Common myeloid progenitor, CD34-positive (primary cell): ENCODE measurements around the gene CDK5.

Source experiments
- CTCF ChIA-PET: fragments of 350-600 bp; sonication (Branson Sonifier 250); formaldehyde crosslinking; loops from one replicate; lab custom pipeline; 2021; ENCODE audit warnings: antibody characterized with exemption; lab: Charles Lee
- POLR2A ChIA-PET: fragments of 350-600 bp; sonication (Branson Sonifier 250); formaldehyde crosslinking; loops from one replicate; lab custom pipeline; 2021; ENCODE audit warnings: antibody characterized with exemption; lab: Charles Lee
- DNase-seq, 3 donors: peaks; one replicate each; pipeline versions ENCODE4 v3.0.0 to v3.0.0-alpha.2; 2013
- H3K27ac ChIP-seq, 2 experiments: 1 replicate in 1 of 2; 2 replicates in 1 of 2; pipeline ENCODE4 v1.7.0; 2013; ENCODE audit warnings: inconsistent platforms in 2 of 2, low read length in 2 of 2, mild to moderate bottlenecking in 2 of 2, low read depth in 1 of 2, moderate library complexity in 1 of 2; ENCODE audit not compliant: severe bottlenecking in 2 of 2, insufficient read depth in 1 of 2, poor library complexity in 1 of 2
- H3K27me3 ChIP-seq, 5 experiments: replicated peaks in 2 of 5; 1 replicate in 3 of 5; 2 replicates in 2 of 5; pipeline versions ENCODE4 v1.6.1 to v1.7.0; 2013; ENCODE audit warnings: low read length in 4 of 5, mild to moderate bottlenecking in 2 of 5, moderate library complexity in 2 of 5, inconsistent platforms in 1 of 5; ENCODE audit not compliant: insufficient read depth in 5 of 5, control insufficient read depth in 4 of 5
- H3K36me3 ChIP-seq, 4 experiments: 1 replicate in 2 of 4; 2 replicates in 2 of 4; pipeline versions ENCODE4 v1.6.1 to v1.7.0; 2013; ENCODE audit warnings: low read length in 3 of 4, control low read depth in 1 of 4, mild to moderate bottlenecking in 1 of 4; ENCODE audit not compliant: control insufficient read depth in 4 of 4, insufficient read depth in 4 of 4
- H3K4me1 ChIP-seq, 4 experiments: 1 replicate in 3 of 4; 2 replicates in 1 of 4; pipeline versions ENCODE4 v1.6.1 to v1.7.1; 2013; ENCODE audit warnings: low read length in 3 of 4, mild to moderate bottlenecking in 3 of 4, control low read depth in 1 of 4, inconsistent platforms in 1 of 4, moderate library complexity in 1 of 4; ENCODE audit not compliant: control insufficient read depth in 4 of 4, insufficient read depth in 4 of 4; ENCODE audit errors: control extremely low read depth in 1 of 4
- H3K4me3 ChIP-seq, 7 experiments: 1 replicate in 4 of 7; 2 replicates in 3 of 7; pipeline versions ENCODE4 v1.5.1 to v1.7.0; 2013; ENCODE audit warnings: mild to moderate bottlenecking in 7 of 7, low read length in 6 of 7, moderate library complexity in 6 of 7, inconsistent platforms in 2 of 7, low read depth in 2 of 7, control low read depth in 1 of 7; ENCODE audit not compliant: insufficient read depth in 4 of 7, control insufficient read depth in 1 of 7; ENCODE audit errors: extremely low read depth in 1 of 7
- H3K9me3 ChIP-seq, 5 experiments: 1 replicate in 4 of 5; 2 replicates in 1 of 5; pipeline versions ENCODE4 v1.6.1 to v1.7.1; 2013; ENCODE audit warnings: low read length in 4 of 5, mild to moderate bottlenecking in 2 of 5, inconsistent platforms in 1 of 5, low read depth in 1 of 5, moderate library complexity in 1 of 5; ENCODE audit not compliant: control insufficient read depth in 4 of 5, insufficient read depth in 2 of 5; ENCODE audit errors: control extremely low read depth in 1 of 5
- WGBS: methylation state at CpG from one replicate; pipeline ENCODE4 v1.1.5; 2013; ENCODE audit not compliant: insufficient coverage; 5-methylcytosine and 5-hydroxymethylcytosine counted together

The CDK5 gene

DNA sequence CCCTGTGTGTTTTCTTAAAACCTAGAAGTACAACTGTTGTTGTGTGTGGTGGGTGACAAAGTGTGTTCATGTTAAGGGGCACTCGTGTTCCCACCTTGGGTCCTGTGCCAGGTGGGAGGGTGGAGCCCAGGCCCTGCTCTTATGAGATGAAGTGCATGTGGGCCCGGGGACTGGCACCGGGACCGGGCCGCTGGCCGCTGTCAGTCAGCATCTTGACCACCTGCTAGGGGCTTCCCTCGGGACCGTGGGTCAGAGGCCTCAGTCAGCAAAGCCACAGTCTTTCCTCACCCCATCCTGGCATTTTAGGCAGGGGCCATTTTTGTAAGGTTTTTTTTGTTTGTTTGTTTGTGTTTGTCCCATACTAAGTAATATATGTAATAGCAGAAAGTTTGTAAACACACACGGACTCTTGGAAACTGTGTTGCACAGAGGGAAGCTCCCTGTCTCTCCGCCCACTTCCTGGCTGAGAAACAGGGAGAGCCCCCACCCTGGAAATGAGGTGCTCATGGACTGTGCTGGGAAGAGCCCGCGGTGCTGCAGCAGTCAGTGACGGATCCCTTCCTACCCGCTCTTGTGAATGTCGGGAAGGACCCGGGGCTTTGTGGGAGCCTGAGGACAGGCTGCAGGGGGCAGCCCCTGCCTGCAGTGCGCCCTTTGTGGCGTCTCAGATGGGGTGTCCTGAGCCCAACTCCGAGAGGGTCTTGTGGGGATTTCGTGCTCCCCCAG is 42.0 kb upstream of the CDK5 start:
- H3K9me3 ChIP-seq = no peaks in the 10 kb centered on the region
- peaks cover 0 to 12% (median 5%) of the 10 kb centered on the region in 4 experiments for H3K4me1 ChIP-seq
- no peaks in the 10 kb centered on the region for H3K27me3 ChIP-seq
- CTCF ChIA-PET = interaction anchor here (1.1 to 3.5 kb wide), 3 partner anchors 12 to 25 kb away, joined by 3 to 24 read pairs (median 4); no protein-coding TSS in a partner anchor
- no peak overlapping the region for H3K27ac ChIP-seq
- peaks cover 0 to 3% (median 0%) of the 10 kb centered on the region in 4 experiments for H3K36me3 ChIP-seq
- WGBS = 97% methylated on average over 18 of the region's 20 CpGs
- DNase-seq = no peak
- no peak overlapping the region for H3K4me3 ChIP-seq
- POLR2A ChIA-PET = no interaction called here

DNA sequence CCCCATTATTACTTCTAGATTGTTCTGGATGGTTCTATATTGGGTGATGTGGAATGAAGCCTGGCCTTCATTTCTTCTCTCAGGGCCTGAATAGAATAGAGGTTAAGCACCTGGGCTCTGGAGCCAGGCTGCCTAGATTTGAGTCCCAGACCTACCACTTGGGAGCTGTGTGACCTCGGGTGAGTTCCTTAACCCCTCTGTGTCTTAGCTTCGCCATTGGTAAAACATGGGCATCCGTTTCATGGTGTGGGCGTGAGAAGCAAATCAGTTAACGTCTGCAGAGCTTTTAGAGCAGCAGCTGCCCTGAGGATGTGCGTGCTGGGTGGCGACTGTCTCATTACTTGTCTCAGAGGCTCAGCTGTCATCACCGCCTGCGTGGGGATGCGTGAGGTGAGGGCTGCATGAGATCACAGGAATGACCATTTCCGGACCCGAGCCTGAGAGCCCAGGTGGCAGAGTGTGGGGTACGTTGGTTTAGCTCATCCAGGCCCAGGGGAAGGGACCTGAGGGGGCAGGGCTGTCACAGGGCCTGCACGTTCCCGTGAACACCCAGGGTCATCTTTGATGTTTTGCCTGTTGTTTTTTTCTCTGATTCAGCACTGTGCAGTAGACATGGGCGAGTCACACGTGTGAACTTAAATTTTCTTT is 38.3 kb upstream of the CDK5 start:
- 97% methylated on average over 16 of the region's 17 CpGs for WGBS
- H3K4me1 ChIP-seq = peaks cover 0 to 2% (median 1%) of the 10 kb centered on the region in 4 experiments
- H3K9me3 ChIP-seq = no peaks in the 10 kb centered on the region
- ChIA-PET POLR2A (no interaction called here), CTCF (interaction anchor here (1.0 to 14.4 kb wide), 5 partner anchors 8 to 28 kb away, joined by 3 to 219 read pairs (median 4); no protein-coding TSS in a partner anchor)
- no peak for DNase-seq
- no peaks in the 10 kb centered on the region for H3K27me3 ChIP-seq
- H3K36me3 ChIP-seq = peaks cover 0 to 17% (median 3%) of the 10 kb centered on the region in 4 experiments
- no peak overlapping the region for H3K4me3 ChIP-seq
- no peak overlapping the region for H3K27ac ChIP-seq

DNA sequence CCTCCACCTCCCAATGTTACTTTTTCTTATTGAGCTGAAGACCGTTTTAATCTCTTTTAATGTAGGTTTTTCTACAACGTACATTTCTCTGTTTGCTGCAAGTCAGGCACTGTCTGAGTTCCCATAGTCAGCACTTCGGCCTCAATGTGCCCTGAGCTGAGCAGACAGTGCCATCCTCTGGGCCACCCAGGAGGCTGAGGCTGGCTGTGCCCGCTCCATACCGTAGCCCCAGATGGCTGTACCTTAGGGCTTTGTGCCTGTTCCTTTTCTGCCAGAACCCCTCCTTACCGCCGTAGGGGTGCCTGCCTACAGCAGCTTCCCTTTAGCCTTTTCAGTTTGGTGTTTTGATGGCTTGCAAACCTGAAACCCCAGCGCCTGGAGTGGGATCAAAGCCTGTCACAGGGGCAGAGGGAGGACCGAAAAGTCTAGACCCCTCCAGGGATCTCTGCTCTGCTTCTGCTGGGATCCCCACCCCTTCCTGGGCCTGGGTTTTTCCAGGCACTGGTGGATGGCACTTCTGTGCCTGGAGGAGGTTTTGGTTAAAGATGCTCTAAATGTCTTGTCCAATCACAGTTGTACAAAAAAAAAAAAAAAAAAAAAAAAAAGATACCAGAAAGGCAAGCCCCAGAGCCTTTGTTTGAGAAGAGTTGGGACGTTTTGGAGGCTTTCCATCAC is 37.6 kb upstream of the CDK5 start:
- H3K4me1 ChIP-seq = peaks cover 0 to 3% (median under 1%) of the 10 kb centered on the region in 4 experiments
- POLR2A ChIA-PET = no interaction called here
- CTCF ChIA-PET = interaction anchor here (0.9 to 14.4 kb wide), 8 partner anchors 9 to 82 kb away, joined by 3 to 219 read pairs (median 4); no protein-coding TSS in a partner anchor
- WGBS = 92% methylated on average over 9 of the region's 10 CpGs
- no peaks in the 10 kb centered on the region for H3K27me3 ChIP-seq
- H3K27ac ChIP-seq = no peak overlapping the region
- H3K36me3 ChIP-seq = peaks cover 0 to 17% (median 3%) of the 10 kb centered on the region in 4 experiments
- no peaks in the 10 kb centered on the region for H3K9me3 ChIP-seq
- no peak overlapping the region for H3K4me3 ChIP-seq
- DNase-seq = no peak

DNA sequence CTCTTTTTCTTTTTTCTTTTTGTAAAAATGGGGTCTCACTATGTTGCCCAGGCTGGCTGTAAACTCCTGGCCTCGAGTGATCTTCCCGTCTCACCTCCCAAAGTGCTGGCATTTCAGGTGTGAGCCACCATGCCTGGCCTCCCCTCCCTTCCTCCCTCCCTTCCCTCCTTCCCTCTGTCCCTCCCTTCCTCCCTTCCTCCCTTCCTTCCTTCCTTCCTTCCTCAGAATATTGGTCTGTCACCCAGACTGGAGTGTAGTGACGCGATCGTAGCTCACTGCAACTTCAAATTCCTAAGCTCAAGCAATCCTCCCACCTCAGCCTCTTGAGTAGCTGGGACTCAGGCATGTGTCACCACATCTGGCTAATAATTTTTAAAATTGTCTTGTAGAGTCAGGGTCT is 37.0 kb upstream of the CDK5 start:
- 95% methylated on average over 5 of the region's 5 CpGs for WGBS
- Histone ChIP-seq H3K27ac (no peak overlapping the region), H3K36me3 (peaks cover 0 to 17% (median 3%) of the 10 kb centered on the region in 4 experiments), H3K4me3 (no peak overlapping the region), H3K9me3 (no peaks in the 10 kb centered on the region), H3K4me1 (peaks cover 0 to 9% (median 4%) of the 10 kb centered on the region in 4 experiments), H3K27me3 (no peaks in the 10 kb centered on the region)
- CTCF ChIA-PET = interaction anchor here (0.7 to 14.4 kb wide), 9 partner anchors 9 to 276 kb away, joined by 3 to 219 read pairs (median 4); no protein-coding TSS in a partner anchor
- POLR2A ChIA-PET = no interaction called here
- no peak for DNase-seq

DNA sequence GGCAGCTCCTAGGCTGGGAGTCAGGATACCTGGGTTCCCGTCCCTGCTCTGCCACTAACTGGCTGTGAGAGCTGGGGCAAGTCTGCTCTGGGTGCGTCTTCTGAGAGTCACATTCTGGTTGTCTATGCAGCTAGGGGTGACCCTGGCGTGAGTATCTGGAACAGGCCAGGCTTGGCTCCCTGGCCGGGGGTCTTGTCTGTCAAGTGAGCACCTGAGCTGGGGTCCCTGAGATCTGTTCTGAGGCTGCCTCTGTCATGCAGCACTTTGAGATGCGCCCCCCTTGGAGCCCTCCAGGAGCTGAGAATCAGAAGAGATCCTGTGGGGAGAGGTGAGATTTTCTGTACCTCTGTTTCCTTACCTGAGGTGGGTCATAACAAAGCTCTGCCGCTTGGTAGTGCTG is 36.1 kb upstream of the CDK5 start:
- CTCF ChIA-PET = interaction anchor here (0.8 to 14.4 kb wide), 6 partner anchors 8 to 28 kb away, joined by 3 to 219 read pairs (median 6); no protein-coding TSS in a partner anchor
- Histone ChIP-seq H3K36me3 (peaks cover 0 to 17% (median 3%) of the 10 kb centered on the region in 4 experiments), H3K9me3 (no peaks in the 10 kb centered on the region), H3K4me1 (peaks cover 0 to 18% (median 13%) of the 10 kb centered on the region in 4 experiments), H3K4me3 (no peak overlapping the region), H3K27me3 (no peaks in the 10 kb centered on the region), H3K27ac (no peak overlapping the region)
- POLR2A ChIA-PET = no interaction called here
- DNase-seq = no peak
- 92% methylated on average over 5 of the region's 6 CpGs for WGBS

DNA sequence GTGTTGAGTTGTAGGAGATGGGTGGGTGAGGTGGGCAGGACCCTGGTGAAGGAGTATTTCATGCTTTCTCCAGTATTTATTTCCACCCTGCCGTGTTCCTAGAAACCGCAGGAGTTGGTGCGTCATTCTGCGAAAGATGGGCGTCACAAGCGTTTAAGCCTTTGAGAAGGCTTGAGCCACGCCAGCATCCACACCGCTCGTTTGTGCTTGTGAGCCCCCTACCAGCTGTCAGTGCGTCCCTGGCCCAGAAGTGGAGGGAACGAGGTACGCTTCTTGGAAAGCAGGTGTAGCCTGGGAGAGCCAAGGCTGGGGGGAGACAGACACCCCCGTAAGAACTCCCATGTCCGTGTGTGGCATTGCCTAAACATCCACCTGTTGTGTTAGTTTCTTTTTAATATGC is 34.3 kb upstream of the CDK5 start:
- POLR2A ChIA-PET = no interaction called here
- Histone ChIP-seq H3K4me1 (peaks cover 7 to 34% (median 30%) of the 10 kb centered on the region in 4 experiments), H3K27me3 (no peaks in the 10 kb centered on the region), H3K36me3 (peaks cover 0 to 17% (median 3%) of the 10 kb centered on the region in 4 experiments), H3K4me3 (no peak overlapping the region), H3K9me3 (no peaks in the 10 kb centered on the region), H3K27ac (no peak overlapping the region)
- no peak for DNase-seq
- CTCF ChIA-PET = interaction anchor here (1.1 to 14.4 kb wide), 8 partner anchors 12 to 152 kb away, joined by 3 to 219 read pairs (median 6); no protein-coding TSS in a partner anchor
- 98% methylated on average over 13 of the region's 14 CpGs for WGBS
